GM12872 (cell line): ENCODE results near the gene SPATA46.

ENCODE experiments used
- TF ChIP-seq, protein P1 (sequence below): IDR thresholded peaks from 3 replicates; pipeline ENCODE4 v1.5.1; 2011; ENCODE audit warnings: low read depth, mild to moderate bottlenecking, low read length, moderate library complexity; ENCODE audit not compliant: insufficient read depth

The SPATA46 gene

DNA sequence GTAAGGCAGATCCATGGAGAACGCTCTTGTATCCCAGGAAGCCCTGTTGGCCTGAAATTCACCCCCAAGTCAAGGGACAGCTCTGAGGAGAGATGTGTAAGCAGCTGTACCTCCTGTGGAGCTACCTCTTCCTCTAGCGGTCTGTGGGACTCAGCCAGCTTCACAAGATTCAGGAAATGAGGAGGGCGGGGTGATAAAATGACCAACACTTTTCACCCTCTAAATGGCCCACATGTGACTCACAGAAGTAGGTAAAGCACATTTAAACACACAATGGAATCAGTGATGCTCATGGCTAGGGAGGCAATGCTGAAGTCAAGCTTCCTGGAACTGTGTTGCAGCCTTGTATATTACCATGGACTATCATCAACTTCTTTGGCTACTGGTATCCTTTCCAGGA is 35.3 kb upstream of the SPATA46 start, which contains the start of gene SH2D1B:
TSS of gene SH2D1B (minus strand) at position 135 of the 400 bp plus-strand sequence. CDS start at position 15, 120 bp downstream.
- TF ChIP-seq, protein P1, sequence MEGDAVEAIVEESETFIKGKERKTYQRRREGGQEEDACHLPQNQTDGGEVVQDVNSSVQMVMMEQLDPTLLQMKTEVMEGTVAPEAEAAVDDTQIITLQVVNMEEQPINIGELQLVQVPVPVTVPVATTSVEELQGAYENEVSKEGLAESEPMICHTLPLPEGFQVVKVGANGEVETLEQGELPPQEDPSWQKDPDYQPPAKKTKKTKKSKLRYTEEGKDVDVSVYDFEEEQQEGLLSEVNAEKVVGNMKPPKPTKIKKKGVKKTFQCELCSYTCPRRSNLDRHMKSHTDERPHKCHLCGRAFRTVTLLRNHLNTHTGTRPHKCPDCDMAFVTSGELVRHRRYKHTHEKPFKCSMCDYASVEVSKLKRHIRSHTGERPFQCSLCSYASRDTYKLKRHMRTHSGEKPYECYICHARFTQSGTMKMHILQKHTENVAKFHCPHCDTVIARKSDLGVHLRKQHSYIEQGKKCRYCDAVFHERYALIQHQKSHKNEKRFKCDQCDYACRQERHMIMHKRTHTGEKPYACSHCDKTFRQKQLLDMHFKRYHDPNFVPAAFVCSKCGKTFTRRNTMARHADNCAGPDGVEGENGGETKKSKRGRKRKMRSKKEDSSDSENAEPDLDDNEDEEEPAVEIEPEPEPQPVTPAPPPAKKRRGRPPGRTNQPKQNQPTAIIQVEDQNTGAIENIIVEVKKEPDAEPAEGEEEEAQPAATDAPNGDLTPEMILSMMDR, result no peak

GRCh38 chr1:162407539-162407938 is 30.9 kb upstream of the SPATA46 start:
- TF ChIP-seq, protein P1, result no peak

DNA sequence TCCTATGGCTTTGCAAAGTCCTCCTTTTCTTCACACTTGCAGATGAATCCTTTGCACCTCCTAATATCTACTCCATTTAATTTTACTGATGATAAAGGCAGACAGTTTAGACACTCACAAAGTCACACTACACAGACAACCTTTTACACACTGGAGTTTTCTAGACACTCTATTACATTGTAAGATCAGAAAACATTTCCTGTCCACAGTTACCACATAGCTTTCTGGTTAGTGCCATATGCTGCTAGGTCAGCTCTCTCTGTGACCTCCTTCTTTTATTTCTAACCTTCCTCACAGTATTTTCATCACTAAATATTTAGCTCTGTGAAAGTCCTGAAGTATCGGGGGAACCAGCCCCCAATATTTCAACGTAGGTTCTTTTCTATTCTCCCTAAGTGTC is 30.2 kb upstream of the SPATA46 start:
- TF ChIP-seq, protein P1, result no peak

DNA sequence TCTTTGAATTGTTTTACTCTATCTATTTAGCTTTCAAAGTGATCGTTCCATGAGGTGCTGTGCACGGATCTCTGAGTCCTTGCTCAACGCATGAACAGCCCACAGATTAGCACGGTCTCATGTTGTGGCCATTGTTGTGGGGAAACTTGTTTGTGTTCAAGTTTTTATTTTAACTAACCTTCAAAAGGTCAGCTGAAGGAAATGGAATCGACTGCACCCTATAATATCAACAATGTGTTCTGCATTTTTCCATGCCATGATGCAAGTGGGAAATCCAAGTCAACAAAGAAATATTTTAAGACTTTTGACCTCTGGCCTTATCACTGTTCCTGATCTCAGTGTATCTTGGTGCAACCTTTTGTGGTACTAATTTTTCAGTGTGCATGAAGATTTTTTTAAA is 29.1 kb upstream of the SPATA46 start:
- TF ChIP-seq, protein P1, result no peak

- TF ChIP-seq, protein P1, result no peak
Observed at GRCh38 chr1:162404550-162405160, 28.0 kb upstream of the SPATA46 start.

- TF ChIP-seq, protein P1, result no peak
Observed at GRCh38 chr1:162400790-162401355, 24.2 kb upstream of the SPATA46 start.

GRCh38 chr1:162398999-162399580 is 22.4 kb upstream of the SPATA46 start:
- TF ChIP-seq, protein P1, result no peak
